ENCODE results near the gene PLPP2.
"Not testable (repeated sequence)": the region's sequence is repeated elsewhere in the genome, so short reads cannot be mapped to it uniquely, and the experiment has no call there.

The PLPP2 gene

GRCh38 chr19:269241-269640 lies 22.0 kb downstream of the PLPP2 start:
- DNase-seq (ENCODE audit: low spot score), result no peak

GRCh38 chr19:262125-262524 lies 29.1 kb downstream of the PLPP2 start:
- no peak for DNase-seq (ENCODE audit: low spot score)

- not testable (repeated sequence) for DNase-seq (ENCODE audit: low spot score)
Observed at GRCh38 chr19:256804-257203, 34.4 kb downstream of the PLPP2 start.

DNA sequence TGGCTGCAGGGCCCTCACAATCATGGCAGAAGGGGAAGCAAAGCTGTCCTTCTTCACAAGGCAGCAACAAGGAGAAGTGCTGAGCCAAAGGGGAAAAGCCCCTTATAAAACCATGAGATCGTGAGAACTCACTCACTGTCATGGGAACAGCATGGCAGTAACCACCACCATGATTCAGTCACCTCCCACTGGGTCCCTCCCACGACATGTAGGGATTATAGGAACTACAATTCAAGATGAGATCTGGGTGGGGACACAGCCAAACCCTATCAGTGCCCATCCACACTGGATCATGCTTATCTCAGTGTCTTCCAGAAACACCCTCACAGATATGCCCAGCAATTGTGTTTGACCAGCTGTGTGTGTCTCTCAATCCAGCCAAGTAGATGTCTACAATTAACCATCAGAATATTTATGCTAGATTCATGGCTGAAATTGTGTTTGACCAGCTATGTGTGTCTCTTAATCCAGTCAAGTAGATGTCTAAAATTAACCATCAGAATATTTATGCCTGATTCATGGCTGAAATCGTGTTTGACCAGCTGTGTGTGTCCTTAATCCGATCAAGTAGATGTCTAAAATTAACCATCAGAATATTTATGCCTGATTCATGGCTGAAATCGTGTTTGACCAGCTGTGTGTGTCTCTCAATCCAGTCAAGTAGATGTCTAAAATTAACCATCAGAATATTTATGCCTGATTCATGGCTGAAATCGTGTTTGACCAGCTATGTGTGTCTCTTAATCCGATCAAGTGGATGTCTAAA lies 38.6 kb downstream of the PLPP2 start:
- not testable (repeated sequence) for DNase-seq (ENCODE audit: low spot score)

GRCh38 chr19:246551-246950 lies 44.7 kb downstream of the PLPP2 start:
- no peak for DNase-seq (ENCODE audit: low spot score)

DNA sequence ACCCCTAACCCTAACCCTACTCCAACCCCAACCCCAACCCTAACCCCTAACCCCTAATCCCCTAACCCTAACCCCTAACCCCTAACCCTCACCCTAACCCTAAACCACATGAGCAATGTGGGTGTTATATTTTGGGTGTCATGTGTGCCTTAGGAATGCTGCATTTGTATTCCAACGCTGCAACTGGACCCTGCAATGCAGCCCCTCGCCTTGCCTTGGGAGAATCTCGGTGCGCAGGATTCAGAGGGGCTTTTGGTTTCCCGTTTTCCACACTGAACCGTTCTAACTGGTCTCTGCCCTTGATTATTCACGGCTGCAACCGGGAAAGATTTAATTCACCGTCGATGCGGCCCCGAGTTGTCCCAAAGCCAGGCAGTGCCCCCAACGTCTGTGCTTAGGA lies 45.3 kb downstream of the PLPP2 start:
- DNase-seq (ENCODE audit: low spot score), result not testable (repeated sequence)

DNA sequence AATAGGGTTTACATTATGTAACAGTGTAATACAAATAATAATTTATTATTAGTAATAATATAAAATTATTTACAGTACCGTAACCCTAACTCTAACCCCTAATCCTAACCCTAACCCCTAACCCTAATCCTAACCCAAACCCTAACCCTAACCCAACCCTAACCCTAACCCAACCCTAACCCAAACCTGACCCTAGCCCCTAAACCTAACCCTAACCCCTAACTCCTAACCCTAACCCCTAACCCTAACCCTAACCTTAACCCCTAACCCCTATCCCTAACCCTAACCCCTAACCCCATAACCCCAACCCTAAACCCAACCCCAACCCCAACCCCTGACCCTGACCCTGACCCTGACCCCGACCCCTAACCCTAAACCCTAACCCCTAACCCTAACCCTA lies 45.7 kb downstream of the PLPP2 start:
- no peak for DNase-seq (ENCODE audit: low spot score)

Data from RKO (cell line).